Activated T-helper 1 cell treated with Interleukin-2 at 50 U/mL for 16 hours (primary cell): Measurements from ENCODE around the gene VWA8.

Experiments
- DNase-seq: peaks from one replicate; pipeline ENCODE4 v3.0.0-alpha.2; 2020; ENCODE audit warnings: low read depth

The VWA8 gene

DNA sequence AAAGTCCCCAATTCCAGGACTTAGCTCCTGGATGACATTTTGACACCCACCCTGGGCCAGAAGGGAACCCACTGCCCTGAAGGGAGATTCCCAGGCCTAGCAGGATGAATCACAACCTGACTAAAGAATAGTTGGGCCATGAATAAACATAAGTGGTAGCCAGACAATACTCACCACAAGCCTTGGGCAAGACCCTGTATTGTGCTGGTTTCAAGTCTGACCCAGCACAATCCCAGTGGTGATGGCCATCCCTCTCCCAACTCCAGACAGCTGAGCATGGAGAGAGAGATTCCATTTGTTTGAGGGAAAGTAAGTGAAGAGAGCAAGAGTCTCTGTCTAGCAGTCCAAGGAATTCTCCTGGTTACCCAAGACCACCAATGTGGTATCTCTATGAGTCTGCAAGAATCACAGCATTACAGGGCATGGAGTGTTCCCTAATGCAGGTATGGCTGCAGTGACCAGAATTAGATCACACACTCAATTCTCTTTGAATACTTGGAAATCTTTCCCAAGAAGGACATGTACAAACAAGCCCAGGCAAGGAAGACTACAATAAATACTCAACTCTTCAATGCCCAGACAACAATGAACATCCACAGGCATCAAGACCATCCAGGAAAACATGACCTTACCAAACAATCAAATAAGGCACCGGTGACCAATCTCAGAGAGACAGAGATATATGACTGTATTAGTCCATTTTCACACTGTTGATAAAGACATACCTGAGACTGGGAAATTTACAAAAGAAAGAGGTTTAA, 158.0 kb downstream of the VWA8 start:
- no peak for DNase-seq

DNA sequence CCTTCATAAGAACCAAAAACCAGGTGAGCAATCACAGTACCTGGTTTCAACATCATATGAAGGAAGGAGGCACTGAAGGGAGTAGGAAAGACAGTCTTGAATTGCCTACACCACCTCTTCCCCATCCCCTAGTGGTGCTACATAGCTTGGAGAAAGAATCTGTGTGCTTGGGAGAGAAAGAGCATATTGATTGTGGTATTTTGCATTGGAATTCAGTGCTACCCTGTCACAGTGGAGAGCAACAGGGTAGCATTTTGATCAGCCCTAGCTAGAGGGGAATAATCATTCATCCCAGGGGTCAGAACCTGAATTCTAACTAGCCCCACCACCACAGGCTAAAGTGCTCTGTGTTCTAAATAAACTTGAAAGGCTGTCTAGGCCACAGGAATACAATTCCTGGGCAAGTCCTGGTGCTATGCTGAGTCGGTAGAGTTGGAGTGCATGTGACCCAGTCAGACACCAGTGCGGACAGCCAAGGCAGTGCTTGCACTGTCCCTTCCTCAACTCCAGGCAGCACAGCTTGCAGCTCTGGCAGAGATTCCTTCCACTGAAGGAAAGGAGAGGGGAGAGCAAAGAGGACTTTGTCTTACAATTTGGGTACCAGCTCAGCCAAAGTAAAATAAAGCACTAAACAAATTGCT, 158.7 kb downstream of the VWA8 start:
- no peak for DNase-seq

- no peak for DNase-seq
Measured at GRCh38 chr13:41791056-41791455, 169.9 kb downstream of the VWA8 start.

DNA sequence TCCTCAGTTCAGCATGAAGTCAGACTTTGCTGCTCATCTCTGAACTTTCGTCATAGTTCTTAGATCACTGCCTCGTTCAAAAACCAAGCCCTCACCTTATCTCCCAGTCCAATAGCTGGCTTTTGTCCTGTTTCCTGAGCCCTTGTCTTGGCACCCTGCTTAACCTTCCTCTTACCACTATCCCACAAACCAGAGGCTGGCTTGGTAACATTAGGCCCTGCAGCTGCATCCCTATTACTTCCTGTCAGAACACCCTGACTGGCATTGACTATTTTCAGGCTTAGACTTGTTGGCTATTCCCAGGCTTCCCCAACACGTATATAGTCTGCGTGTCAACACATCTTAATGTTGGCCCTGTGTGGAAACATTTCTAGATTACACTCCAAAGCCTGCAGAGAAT, 172.4 kb downstream of the VWA8 start:
- no peak for DNase-seq

GRCh38 chr13:41785402-41786172, 175.3 kb downstream of the VWA8 start:
- no peak for DNase-seq

DNA sequence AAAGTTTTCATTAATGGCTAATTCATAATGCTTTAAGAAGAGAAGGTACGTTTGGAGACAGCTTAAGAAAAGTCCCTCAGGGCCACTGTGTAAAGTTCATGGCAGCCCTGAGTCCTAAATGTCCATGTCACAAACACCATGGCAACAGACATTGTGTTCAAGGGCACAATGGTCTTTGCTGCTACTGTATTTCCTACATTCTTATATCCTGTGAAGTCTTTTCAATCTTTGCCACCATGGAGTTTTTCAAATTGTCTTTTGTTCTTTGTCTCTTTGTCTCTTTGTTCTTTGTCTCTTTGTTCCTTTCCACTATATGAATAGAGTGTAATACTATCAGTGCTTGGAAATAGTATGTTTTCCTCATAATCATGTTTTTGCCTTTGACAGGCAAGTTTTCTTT, 178.8 kb downstream of the VWA8 start:
- no peak for DNase-seq

GRCh38 chr13:41780715-41781706, 179.9 kb downstream of the VWA8 start:
- no peak for DNase-seq

DNA sequence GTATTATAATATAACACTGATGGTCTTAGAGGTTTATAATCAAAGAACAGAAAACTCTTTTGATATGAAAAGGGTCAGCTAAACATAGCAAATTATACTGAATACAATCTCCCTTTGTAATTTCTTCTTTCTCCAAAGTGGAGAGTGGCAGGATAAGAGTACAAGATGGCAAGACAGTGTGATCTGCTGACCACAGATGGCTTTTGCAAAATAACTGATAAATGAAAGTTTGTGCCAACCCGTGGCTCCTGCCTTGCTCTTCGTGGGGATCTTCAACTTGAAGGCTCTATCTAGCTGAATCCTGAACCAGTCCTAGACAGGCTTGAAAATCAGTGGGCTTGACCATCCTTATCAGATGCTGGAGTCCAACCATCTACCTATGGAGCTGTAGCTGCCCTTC, 185.7 kb downstream of the VWA8 start:
- DNase-seq = no peak

GRCh38 chr13:41774605-41775218, 186.2 kb downstream of the VWA8 start:
- no peak for DNase-seq

GRCh38 chr13:41767801-41768200, 193.1 kb downstream of the VWA8 start:
- DNase-seq = no peak

- DNase-seq = no peak
Measured at GRCh38 chr13:41766439-41766838, 194.5 kb downstream of the VWA8 start.

DNA sequence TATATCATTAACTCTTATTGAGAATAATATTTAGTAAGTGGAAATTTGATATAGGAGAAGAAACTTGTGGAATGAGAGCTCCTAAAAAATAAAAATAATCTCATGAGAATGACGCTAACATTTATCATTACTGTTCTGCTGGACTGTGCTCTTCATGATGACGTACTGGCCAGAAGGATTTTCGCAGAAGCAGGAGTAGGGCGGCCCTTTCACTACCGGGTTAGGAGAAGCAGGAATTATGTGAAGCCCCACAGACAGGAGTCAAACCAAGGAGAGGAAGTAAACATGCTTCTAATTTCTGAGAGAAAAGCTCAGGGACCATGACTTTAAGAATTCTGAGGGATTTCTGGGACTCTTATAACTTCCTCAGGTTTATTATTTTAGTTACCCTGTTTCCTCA, 195.1 kb downstream of the VWA8 start:
- DNase-seq = no peak

DNA sequence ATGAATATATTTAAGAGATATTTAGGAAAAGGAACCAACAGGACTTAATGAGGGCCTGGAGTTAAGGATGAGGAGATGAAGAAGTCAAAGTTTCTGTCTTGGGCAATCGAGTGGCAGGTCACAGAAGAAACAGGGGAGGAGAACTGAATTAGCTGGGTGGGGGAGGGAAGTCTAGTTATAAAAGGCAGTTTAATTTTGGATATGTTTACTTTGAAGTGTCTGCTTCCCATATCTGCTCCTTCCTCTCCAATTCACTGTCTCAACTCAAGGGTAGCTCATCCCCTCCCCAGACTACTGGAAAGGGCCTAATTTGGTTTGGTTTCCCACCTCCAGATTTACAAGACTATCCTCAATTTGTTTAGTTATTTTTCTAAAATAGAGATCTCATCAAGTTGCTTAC, 195.9 kb downstream of the VWA8 start:
- DNase-seq = no peak

DNA sequence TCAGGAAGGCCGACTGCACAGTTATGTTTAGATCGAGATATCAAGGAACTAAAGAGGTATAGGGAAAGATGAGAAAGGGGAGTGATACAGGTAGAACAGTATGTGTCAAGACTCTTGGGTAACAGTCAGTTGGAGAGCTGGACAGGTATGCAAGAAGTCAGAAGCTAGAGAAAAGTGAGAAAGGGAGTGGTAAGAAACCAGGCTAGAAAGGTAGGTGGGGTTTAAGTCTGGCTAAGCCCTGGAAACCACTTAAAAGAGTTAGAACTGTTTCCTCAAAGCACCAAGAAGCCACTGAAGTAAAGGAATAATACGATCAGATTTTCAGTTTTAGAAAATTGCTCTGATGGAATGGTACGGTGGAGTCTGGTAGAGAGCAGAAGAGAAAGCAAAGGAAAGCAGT, 196.4 kb downstream of the VWA8 start:
- no peak for DNase-seq

DNA sequence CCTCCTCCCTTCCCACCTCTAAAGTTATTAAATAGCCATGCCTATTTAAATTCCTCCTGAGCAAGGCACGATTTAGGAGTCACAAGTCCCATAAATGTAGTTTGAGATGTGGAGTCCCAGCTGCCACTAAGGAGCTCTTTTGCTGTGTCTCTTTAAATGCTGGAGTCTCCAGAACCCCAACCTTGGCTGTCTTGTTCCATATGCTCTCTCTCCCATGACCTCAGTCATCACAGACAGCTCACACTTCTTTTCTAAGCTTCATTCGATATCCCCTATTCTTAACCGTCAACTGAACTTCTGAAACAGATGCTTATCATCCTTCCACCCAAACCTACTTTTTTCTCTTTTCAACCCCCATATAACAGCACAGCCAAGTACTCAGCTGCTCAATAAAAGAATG, 197.1 kb downstream of the VWA8 start:
- no peak for DNase-seq

DNA sequence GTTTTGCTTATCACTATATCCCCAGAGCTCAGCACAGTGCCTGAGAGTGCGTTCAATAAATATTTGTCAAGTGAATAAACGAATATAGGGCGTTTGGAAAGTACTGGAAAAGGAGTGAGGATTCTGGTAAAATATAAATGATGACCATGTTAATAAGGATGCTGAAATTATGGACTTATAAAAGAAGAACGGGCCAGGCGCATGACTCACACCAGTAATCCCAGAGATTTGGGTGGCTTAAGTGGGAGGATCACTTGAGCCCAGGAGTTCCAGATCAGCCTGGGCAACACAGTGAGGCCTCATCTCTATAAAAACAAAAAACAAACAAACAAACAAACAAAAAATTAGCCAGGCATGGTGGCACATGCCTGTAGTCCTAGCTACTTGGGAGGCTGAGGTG, 198.1 kb downstream of the VWA8 start:
- DNase-seq = no peak

DNA sequence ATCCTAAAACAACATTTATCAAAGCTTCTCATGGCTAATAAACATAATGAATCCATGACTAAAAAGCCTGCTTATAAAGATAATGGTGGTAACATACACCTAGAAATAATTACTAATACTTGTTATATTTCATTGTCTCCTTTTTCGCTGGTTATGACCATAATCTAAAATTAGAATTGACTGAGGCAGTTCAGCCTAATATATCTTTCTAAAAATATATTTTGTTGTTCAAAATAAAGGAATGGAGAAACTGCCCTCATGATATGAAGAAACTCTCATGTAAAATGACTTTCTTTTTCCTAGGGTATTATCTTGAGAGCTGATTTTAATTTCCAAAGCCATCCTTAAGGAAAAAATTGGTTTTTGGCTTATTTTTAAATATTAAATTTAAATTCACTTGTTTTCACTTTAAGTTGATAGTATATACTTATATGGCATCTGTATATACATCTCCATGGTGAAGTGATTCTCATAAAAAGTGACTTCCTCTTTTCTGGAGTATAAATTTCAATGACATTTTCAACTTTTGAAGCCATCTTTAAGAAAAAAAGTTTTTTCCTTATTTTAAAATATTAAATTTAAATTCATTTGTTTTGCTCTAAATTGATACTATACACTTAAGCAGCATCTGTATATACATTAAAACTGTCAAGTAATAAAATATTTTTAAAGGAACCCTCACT, 204.6 kb downstream of the VWA8 start:
- no peak for DNase-seq

- no peak for DNase-seq
Measured at GRCh38 chr13:41751734-41752445, 209.0 kb downstream of the VWA8 start.

- DNase-seq = no peak
Measured at GRCh38 chr13:41751277-41751676, 209.6 kb downstream of the VWA8 start.

DNA sequence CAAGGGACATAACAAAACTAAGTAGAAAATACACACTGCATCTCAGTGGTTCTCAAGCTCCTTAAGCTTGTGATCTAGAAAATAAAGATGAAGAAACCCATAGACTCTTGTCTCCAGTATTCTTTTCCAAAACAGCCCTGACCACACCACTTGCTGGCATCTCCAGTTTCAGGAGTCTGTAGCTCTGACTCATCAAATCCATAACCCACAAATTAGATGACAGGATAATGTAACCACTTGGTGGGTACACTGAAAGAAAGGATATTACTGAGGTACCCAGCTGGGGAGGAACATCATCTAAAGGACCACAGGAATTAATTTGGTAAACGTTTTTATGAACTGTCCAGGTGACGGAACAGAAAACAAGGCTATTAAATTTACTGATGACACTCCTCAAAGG, 214.7 kb downstream of the VWA8 start:
- DNase-seq = no peak
